GM12874 (cell line): ENCODE data around the gene ANKRD11.
A peak's percentile ranks its signal among the peaks of the same experiment; 100 is the strongest.

Experiments
- CTCF ChIP-seq: IDR thresholded peaks from 2 replicates; pipeline ENCODE4 v1.5.1; 2011; ENCODE audit warnings: low read depth, mild to moderate bottlenecking, control low read depth, low read length, moderate library complexity; ENCODE audit not compliant: insufficient read depth

Gene ANKRD11

DNA sequence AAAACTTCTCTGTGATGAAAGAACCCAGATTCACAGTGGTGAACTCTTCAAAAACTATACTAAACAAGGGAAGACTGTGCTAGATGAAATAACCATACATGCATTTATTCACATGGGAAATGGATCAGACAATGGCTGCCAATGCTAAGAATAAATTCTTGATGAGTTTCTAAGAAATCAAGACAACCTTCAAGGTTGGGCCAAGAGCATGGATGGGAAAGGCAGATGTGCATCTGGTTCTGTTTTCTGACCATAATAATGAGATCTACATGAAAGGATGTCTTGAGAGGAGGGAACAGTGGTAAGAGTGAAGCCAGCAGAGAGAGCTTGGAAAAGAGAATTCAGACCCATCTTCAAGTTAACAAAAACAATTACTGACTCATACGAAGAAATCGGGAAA lies 31.4 kb downstream of the ANKRD11 start:
- no peak for TF ChIP-seq CTCF

DNA sequence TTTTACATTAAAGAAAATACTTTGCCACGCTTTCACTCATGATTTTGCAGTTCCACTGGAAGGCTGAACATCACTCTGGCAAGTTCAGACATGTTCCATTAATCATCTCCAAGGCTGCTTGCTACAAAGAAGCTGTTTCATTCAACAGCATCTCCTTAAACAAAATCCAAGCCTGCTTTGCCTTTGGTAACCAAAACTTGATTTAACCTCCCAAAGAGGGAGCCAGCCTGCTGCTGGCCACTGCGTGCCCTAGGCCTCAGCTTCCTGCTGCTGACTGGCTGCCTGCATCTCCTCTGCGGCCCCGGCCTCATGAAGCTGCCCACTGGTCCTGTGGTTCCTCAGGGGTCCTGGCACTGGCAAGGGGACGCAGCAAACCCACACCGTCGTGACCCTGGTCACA lies 31.8 kb downstream of the ANKRD11 start:
- TF ChIP-seq CTCF: no peak

DNA sequence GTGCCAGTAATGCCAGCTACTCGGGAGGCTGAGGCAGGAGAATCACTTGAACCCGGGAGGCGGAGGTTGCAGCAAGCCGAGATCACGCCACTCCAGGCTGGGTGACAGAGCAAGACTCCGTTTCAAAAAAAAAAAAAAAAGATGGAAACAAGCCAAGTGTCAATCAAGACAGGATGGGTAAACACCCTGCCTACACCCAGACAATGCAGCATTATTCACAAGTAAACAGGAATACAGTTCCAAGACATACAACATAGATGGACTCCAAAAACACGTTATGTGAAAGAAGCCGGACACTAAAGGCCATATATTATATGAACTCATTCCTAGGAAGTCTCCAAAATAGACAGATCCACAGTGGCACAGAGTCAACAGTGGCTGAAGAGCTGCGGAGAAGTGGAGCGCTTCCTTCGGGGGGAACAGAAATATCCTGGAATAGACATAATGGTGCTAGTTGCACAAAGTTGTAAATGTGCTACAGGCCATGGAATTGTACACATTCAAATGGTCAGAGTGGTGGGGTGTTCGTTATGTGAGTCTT lies 33.9 kb downstream of the ANKRD11 start:
- TF ChIP-seq CTCF: no peak

DNA sequence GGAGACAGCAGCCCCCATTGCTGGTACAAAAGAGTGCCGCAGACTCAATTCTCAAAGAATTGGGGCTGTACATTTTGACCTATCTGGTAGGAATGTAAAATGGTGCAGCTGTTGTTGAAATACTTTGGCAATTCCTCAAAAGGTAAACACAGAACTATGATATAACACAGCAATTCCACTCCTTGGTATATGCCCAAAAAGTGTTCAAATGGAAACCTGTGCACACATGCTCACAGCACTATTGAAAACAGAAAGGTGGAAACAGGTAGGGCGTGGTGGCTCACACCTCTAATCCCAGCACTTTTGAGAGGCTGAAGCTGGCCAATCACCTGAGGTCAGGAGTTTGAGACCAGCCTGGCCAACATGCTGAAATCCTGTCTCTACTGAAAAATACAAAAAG lies 34.7 kb downstream of the ANKRD11 start:
- TF ChIP-seq CTCF: no peak

DNA sequence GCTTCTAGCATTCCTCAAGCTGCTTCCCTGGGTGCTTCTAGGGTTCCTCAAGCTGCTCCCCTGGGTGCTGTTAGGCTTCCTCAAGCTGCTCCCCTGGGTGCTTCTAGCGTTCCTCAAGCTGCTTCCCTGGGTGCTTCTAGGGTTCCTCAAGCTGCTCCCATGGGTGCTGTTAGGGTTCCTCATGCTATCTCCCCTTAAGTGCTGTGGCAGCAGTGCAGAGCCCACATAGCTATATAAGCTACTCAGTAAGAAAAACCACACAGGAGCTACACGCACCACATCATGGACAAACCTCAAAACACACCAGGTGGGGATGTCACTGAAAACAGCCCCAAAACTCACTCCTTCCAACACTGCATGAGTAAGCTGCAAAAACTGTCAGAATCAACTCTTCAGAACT lies 35.2 kb downstream of the ANKRD11 start:
- TF ChIP-seq CTCF: no peak

GRCh38 chr16:89453501-89454321 lies 36.6 kb downstream of the ANKRD11 start:
- 0 out of 2 replicates have a peak, but pooled peaks have one; percentile 20 for TF ChIP-seq CTCF

GRCh38 chr16:89452925-89453324 lies 37.4 kb downstream of the ANKRD11 start:
- no peak for TF ChIP-seq CTCF
